Liver (tissue), 9 donors: Measurements from ENCODE around the gene PTPRN2. TPM values are rescaled to one million over a fixed set of nuclear protein-coding genes. Genes with fewer than 3 reads are reported as not detected.
"Not testable (repeated sequence)": the region's sequence is repeated elsewhere in the genome, so short reads cannot be mapped to it uniquely, and the experiment has no call there.

Experiments
- DNase-seq: peaks from one replicate; pipeline ENCODE4 v3.0.0-alpha.2; 2017; ENCODE audit warnings: low spot score
- H3K27ac ChIP-seq, 2 donors: one replicate each; pipeline ENCODE4 v1.7.0; 2013; ENCODE audit warnings: inconsistent platforms in 2 of 2, low read length in 2 of 2, control low read depth in 1 of 2, low read depth in 1 of 2, mild to moderate bottlenecking in 1 of 2
- H3K27me3 ChIP-seq, 4 donors: one replicate each; pipeline versions ENCODE4 v1.6.1 to v1.7.0; 2013; ENCODE audit warnings: low read length in 3 of 4, inconsistent platforms in 1 of 4, mild to moderate bottlenecking in 1 of 4, moderate library complexity in 1 of 4; ENCODE audit not compliant: control insufficient read depth in 4 of 4, insufficient read depth in 4 of 4
- H3K36me3 ChIP-seq, 4 donors: one replicate each; pipeline versions ENCODE4 v1.6.1 to v1.7.0; 2013; ENCODE audit warnings: low read length in 3 of 4, mild to moderate bottlenecking in 3 of 4, low read depth in 1 of 4, moderate library complexity in 1 of 4; ENCODE audit not compliant: control insufficient read depth in 4 of 4, insufficient read depth in 3 of 4
- H3K4me1 ChIP-seq, 4 donors: one replicate each; pipeline versions ENCODE4 v1.6.1 to v1.7.0; 2013; ENCODE audit warnings: low read length in 3 of 4, mild to moderate bottlenecking in 3 of 4, moderate library complexity in 1 of 4; ENCODE audit not compliant: control insufficient read depth in 4 of 4, insufficient read depth in 4 of 4
- H3K4me3 ChIP-seq, 3 donors: one replicate each; pipeline versions ENCODE4 v1.6.1 to v1.7.0; 2013; ENCODE audit warnings: low read length in 3 of 3, control low read depth in 1 of 3, low read depth in 1 of 3, mild to moderate bottlenecking in 1 of 3
- H3K9ac ChIP-seq, 2 donors: one replicate each; pipeline ENCODE4 v1.7.0; 2013; ENCODE audit warnings: low read length in 2 of 2, mild to moderate bottlenecking in 2 of 2, moderate library complexity in 2 of 2, control low read depth in 1 of 2, low read depth in 1 of 2
- H3K9me3 ChIP-seq, 4 donors: one replicate each; pipeline versions ENCODE4 v1.6.1 to v1.7.0; 2013; ENCODE audit warnings: low read length in 3 of 4; ENCODE audit not compliant: control insufficient read depth in 4 of 4
- EGR1 ChIP-seq, 2 donors: IDR thresholded peaks; 2 replicates each; pipeline ENCODE4 v1.6.1; 2016 to 2018; ENCODE audit warnings: antibody characterized with exemption in 2 of 2, low read depth in 2 of 2
- FOXA1 ChIP-seq: IDR thresholded peaks from 2 replicates; pipeline ENCODE4 v1.6.1; 2016; ENCODE audit warnings: antibody characterized with exemption
- GABPA ChIP-seq, 2 donors: IDR thresholded peaks in 1 of 2; conservative IDR thresholded peaks in 1 of 2; 2 replicates each; pipeline ENCODE4 v1.6.1; 2016; ENCODE audit warnings: antibody characterized with exemption in 2 of 2, mild to moderate bottlenecking in 1 of 2, moderate library complexity in 1 of 2
- HNF4A ChIP-seq, 2 donors: conservative IDR thresholded peaks; 2 replicates each; pipeline ENCODE4 v1.6.1; 2016; ENCODE audit warnings: antibody characterized with exemption in 2 of 2, mild to moderate bottlenecking in 2 of 2
- HNF4G ChIP-seq: IDR thresholded peaks from 2 replicates; pipeline ENCODE4 v1.6.1; 2016; ENCODE audit warnings: antibody characterized with exemption
- JUND ChIP-seq, 2 donors: IDR thresholded peaks; 2 replicates each; pipeline ENCODE4 v1.6.1; 2016; ENCODE audit warnings: antibody characterized with exemption in 2 of 2
- NR2F2 ChIP-seq: IDR thresholded peaks from 2 replicates; pipeline ENCODE4 v1.6.1; 2016; ENCODE audit warnings: antibody characterized with exemption
- RAD21 ChIP-seq, 2 donors: IDR thresholded peaks; 2 replicates each; pipeline ENCODE4 v1.6.1; 2016; ENCODE audit warnings: antibody characterized with exemption in 2 of 2, mild to moderate bottlenecking in 2 of 2
- RXRA ChIP-seq, 2 donors: IDR thresholded peaks; 2 replicates each; pipeline ENCODE4 v1.6.1; 2017 to 2018; ENCODE audit warnings: antibody characterized with exemption in 2 of 2, mild to moderate bottlenecking in 1 of 2
- WGBS: extraction: QIAGEN DNeasy Blood & Tissue Kit; methylation state at CpG from one replicate; pipeline ENCODE4 v1.1.7; 2013; 5-methylcytosine and 5-hydroxymethylcytosine counted together
- polyA plus RNA-seq, 2 donors: library from polyadenylated mRNA; stranded (reverse) in 1 of 2; unstranded in 1 of 2; fragments of 200-250 nt in 1 of 2; fragments of >200 nt in 1 of 2; fragmentation: Nextera tagmentation in 1 of 2; extraction: Ambion mirVana in 1 of 2; gene quantifications; one replicate each; pipeline versions ENCODE4 v1.2.1 to v1.2.3, GENCODE V29; 2013 to 2015
- total RNA-seq, 2 donors: library from RNA; depleted of rRNA; stranded (reverse); fragments of >200 nt; gene quantifications; one replicate each; pipeline ENCODE4 v1.2.3, GENCODE V29; 2014
- TF ChIP-seq, protein P1 (sequence below): IDR thresholded peaks from 2 replicates; pipeline ENCODE4 v1.6.1; 2016; ENCODE audit warnings: antibody characterized with exemption, mild to moderate bottlenecking
- donor health status: healthy.
- donor health status: healthy.
- donor health status: healthy.
- donor health status: healthy.
- donor health status: healthy.

PTPRN2 gene
- total and polyA plus RNA-seq, 4 donors = 0.75 to 1.9 (median 1.1) TPM

DNA sequence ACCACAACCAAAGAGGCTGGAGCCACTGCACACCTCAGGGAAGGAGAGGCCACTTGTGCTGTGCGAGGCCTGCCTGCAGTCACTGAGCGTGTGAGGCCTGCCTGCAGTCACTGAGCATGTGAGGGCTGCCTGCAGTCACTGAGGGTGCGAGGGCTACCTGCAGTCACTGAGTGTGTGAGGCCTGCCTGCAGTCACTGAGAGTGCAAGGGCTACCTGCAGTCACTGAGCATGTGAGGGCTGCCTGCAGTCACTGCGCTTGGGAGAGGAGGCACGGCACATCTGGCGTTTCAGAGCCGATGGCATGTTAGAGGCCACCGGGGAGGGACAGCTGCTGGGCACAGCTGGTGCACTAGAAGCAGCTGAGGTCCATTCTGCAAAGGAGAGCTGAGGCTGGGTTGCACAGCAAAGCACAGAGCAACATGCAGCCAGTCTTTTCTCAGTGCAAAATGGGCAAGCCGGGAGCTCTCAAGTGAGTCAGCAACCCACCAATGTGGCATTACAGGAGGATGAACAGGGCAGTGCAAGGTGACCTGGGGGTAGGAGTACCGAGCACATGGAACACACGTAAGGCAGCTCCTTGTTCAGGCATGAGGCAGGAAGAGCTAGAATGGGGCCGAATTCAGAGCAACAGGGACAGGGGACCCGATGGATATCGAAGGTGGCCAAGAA, 540.1 kb downstream of the PTPRN2 start:
- no peaks in the 10 kb centered on the region for H3K36me3 ChIP-seq
- no peak overlapping the region for H3K27ac ChIP-seq
- no peaks in the 10 kb centered on the region for H3K9me3 ChIP-seq
- TF ChIP-seq HNF4G (no peak), EGR1 (IDR thresholded peaks at IDR 0.05; ENCODE audit: low read depth in 2 of 2) (no peak), NR2F2 (no peak), GABPA (IDR thresholded peaks at IDR 0.05 in 1 of 2, conservative IDR thresholded peaks at IDR 0.05 in 1 of 2) (no peak), JUND (IDR thresholded peaks at IDR 0.05) (no peak), HNF4A (conservative IDR thresholded peaks at IDR 0.05) (no peak)
- no peak for DNase-seq
- 87% methylated on average over 14 of the region's 14 CpGs for WGBS
- H3K9ac ChIP-seq = no peak overlapping the region
- no peak overlapping the region for H3K4me3 ChIP-seq
- no peaks in the 10 kb centered on the region for H3K4me1 ChIP-seq
- H3K27me3 ChIP-seq = peaks cover 0 to 3% (median under 1%) of the 10 kb centered on the region in 4 donors

DNA sequence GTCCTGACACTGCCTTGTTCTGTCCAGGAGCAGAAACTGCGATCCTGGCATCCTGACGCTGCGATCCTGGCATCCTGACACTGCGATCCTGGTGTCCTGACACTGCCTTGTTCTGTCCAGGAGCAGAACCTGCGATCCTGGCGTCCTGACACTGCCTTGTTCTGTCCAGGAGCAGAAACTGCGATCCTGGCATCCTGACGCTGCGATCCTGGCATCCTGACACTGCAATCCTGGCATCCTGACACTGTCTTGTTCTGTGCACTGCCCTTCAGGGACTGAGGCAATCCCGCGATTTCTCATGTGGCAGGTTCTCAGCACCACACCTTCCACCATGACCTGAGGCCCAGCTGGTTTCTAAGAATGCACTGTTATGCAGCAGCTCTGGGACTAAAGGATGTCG, 541.4 kb downstream of the PTPRN2 start:
- H3K27ac ChIP-seq = not testable (repeated sequence)

DNA sequence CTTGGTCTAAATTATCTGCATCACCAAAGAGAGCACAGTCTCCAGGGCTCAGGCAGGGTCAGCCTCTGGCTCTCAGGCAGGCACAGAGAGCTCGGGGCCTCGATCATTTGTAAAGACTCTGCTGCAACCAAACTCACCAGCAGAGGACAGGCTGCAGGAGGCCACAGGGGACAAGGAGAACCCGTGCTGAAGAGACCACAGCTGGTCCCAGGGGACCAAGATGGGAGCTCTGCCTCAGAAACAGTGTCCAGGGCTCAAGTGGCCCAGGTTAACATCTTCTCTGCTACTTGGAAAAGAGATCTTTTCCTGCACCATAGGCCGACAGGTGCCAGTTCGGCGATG, 543.2 kb downstream of the PTPRN2 start:
- Histone ChIP-seq H3K9ac (no peak overlapping the region), H3K9me3 (peaks cover 0 to 5% (median 2%) of the 10 kb centered on the region in 4 donors), H3K4me1 (no peaks in the 10 kb centered on the region), H3K36me3 (no peaks in the 10 kb centered on the region), H3K27me3 (peaks cover 0 to 3% (median 1%) of the 10 kb centered on the region in 4 donors), H3K4me3 (no peak overlapping the region), H3K27ac (no peak overlapping the region)
- 69% methylated on average over 6 of the region's 6 CpGs for WGBS
- DNase-seq = no peak
- TF ChIP-seq RXRA (IDR thresholded peaks at IDR 0.05) (no peak), RAD21 (IDR thresholded peaks at IDR 0.05) (no peak), FOXA1 (no peak), GABPA (IDR thresholded peaks at IDR 0.05 in 1 of 2, conservative IDR thresholded peaks at IDR 0.05 in 1 of 2) (no peak)
- TF ChIP-seq, protein P1, sequence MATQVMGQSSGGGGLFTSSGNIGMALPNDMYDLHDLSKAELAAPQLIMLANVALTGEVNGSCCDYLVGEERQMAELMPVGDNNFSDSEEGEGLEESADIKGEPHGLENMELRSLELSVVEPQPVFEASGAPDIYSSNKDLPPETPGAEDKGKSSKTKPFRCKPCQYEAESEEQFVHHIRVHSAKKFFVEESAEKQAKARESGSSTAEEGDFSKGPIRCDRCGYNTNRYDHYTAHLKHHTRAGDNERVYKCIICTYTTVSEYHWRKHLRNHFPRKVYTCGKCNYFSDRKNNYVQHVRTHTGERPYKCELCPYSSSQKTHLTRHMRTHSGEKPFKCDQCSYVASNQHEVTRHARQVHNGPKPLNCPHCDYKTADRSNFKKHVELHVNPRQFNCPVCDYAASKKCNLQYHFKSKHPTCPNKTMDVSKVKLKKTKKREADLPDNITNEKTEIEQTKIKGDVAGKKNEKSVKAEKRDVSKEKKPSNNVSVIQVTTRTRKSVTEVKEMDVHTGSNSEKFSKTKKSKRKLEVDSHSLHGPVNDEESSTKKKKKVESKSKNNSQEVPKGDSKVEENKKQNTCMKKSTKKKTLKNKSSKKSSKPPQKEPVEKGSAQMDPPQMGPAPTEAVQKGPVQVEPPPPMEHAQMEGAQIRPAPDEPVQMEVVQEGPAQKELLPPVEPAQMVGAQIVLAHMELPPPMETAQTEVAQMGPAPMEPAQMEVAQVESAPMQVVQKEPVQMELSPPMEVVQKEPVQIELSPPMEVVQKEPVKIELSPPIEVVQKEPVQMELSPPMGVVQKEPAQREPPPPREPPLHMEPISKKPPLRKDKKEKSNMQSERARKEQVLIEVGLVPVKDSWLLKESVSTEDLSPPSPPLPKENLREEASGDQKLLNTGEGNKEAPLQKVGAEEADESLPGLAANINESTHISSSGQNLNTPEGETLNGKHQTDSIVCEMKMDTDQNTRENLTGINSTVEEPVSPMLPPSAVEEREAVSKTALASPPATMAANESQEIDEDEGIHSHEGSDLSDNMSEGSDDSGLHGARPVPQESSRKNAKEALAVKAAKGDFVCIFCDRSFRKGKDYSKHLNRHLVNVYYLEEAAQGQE = no peak

More for the DNA sequence above, 541.4 kb downstream of the PTPRN2 start:
- not testable (repeated sequence) for H3K9me3 ChIP-seq, H3K36me3 ChIP-seq, H3K4me1 ChIP-seq, H3K27me3 ChIP-seq, H3K9ac ChIP-seq, DNase-seq, H3K4me3 ChIP-seq
- WGBS = 83% methylated on average over 12 of the region's 12 CpGs
